Breast epithelium (tissue), 4 donors: ENCODE data around the gene RPSA. TPM values are rescaled to one million over a fixed set of nuclear protein-coding genes. Genes with fewer than 3 reads are reported as not detected.
"Not testable (repeated sequence)": the region's sequence is repeated elsewhere in the genome, so short reads cannot be mapped to it uniquely, and the experiment has no call there.

ENCODE experiments used
- DNase-seq, 2 donors: peaks; one replicate each; pipeline ENCODE4 v3.0.0-alpha.2; 2019; ENCODE audit warnings: low spot score in 2 of 2
- H3K27ac ChIP-seq, 2 donors: fragments of 200-600 bp; sonication (generic) in 1 of 2; one replicate each; pipeline ENCODE4 v1.5.1; 2016 to 2019; ENCODE audit warnings: mild to moderate bottlenecking in 1 of 2
- H3K27me3 ChIP-seq, 2 donors: fragments of 200-600 bp; sonication (generic) in 1 of 2; one replicate each; pipeline versions ENCODE4 v1.5.1 to v1.6.0; 2017 to 2019; ENCODE audit warnings: control low read depth in 1 of 2, mild to moderate bottlenecking in 1 of 2
- H3K36me3 ChIP-seq: fragments of 200-600 bp; one replicate; pipeline ENCODE4 v1.5.1; 2019
- H3K4me1 ChIP-seq, 2 donors: fragments of 200-600 bp; sonication (generic); one replicate each; pipeline ENCODE4 v1.5.1; 2016 to 2019; ENCODE audit warnings: control low read depth in 1 of 2
- H3K4me3 ChIP-seq, 3 donors: fragments of 200-600 bp; sonication (generic); 1 replicate in 2 of 3; 2 replicates in 1 of 3; pipeline ENCODE4 v1.5.1; 2016 to 2019; ENCODE audit warnings: mild to moderate bottlenecking in 3 of 3, moderate library complexity in 2 of 3
- H3K9me3 ChIP-seq, 2 donors: fragments of 200-600 bp; sonication (generic) in 1 of 2; one replicate each; pipeline ENCODE4 v1.5.1; 2016 to 2019; ENCODE audit warnings: control low read depth in 1 of 2
- POLR2A ChIP-seq: fragments of 450-650 bp; IDR thresholded peaks from one replicate; pipeline ENCODE4 v1.6.1; 2016; ENCODE audit warnings: antibody characterized with exemption, mild to moderate bottlenecking, moderate library complexity
- POLR2AphosphoS5 ChIP-seq, 3 donors: sonication (generic); formaldehyde crosslinking; IDR thresholded peaks; one replicate each; pipeline ENCODE4 v1.6.1; 2017; ENCODE audit warnings: antibody characterized with exemption in 3 of 3
- intact Hi-C: fragments of 100-400 bp; cut with DNase I; formaldehyde crosslinking; loops from one replicate; pipeline ENCODE4 v1.15.1; 2023; ENCODE audit warnings: low total_unique reads
- total RNA-seq, 3 donors: library from RNA; depleted of rRNA; stranded (reverse); fragments of >200 nt; gene quantifications; one replicate each; pipeline ENCODE4 v1.1.0, GENCODE V29; 2016
- TF ChIP-seq, protein P1 (sequence below), 3 donors: fragments of 450-650 bp; IDR thresholded peaks; one replicate each; pipeline ENCODE4 v1.5.1; 2016 to 2017; ENCODE audit warnings: antibody characterized with exemption in 3 of 3, mild to moderate bottlenecking in 3 of 3, moderate library complexity in 3 of 3

The RPSA gene
- total RNA-seq: 1,000 to 10,000 TPM in 2 of 3 donors, 100 to 1,000 TPM in 1; 852 to 1,731 (median 1,290) TPM

DNA sequence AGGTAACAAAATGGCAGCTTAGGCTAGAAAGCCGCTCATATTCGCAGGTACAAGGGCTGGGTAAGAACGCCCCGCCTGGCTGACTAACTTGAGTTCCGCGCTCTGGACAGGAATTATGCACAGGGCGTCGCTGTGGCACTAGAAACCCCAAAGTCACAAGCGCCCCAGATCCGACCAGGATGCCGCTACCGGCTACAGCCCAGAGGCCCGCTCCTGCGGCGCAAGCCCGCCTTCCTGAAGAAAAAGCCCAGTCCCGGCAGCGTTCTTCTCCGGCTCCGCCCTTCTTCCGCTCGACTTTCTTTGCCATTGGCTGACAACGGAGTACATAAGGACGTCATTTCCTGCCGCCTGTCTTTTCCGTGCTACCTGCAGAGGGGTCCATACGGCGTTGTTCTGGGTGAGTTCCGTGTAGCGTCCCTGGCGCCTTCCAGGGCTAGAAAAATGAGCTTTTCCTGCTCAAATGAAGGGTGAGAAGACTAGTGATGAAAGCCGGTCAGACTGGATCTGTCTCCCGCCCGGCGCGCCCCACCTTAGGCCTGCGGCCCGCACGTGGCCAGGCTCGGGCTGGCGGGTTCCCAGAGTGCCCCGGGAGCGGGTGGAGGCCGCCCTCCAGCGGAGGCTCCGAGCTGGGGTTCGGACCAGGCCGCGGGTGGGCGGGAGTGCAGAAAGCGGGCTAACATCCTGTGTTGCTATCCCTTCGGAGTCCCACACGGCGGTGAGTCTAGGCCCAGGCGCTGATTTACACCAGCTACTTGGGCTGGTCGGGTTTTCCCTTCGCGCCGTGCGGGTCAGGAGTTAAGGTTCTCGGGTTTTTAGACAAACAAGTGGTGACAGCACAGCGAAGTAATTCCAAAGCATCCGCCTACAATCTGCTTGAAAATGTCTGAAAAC is at the start of gene RPSA:
RPSA (plus strand) TSS at position 353 of the 891 bp plus-strand sequence. CDS start 934 bp downstream, outside the sequence.
- DNase-seq: peak; percentile 92 to 95
- Histone ChIP-seq H3K4me3 (peak within 1 kb of the TSS; percentile 84 to 95 (median 94)), H3K9me3 (no peaks in the 10 kb centered on the region), H3K27ac (peak within 1 kb of the TSS; percentile 85 to 91), H3K4me1 (no peaks in the 10 kb centered on the region), H3K27me3 (no peaks in the 10 kb centered on the region), H3K36me3 (no peaks in the 10 kb centered on the region)
- TF ChIP-seq POLR2AphosphoS5 (IDR thresholded peaks at IDR 0.05) (peak; percentile 97 to 99 (median 97)), POLR2A (peak; percentile 86)
- TF ChIP-seq, protein P1, sequence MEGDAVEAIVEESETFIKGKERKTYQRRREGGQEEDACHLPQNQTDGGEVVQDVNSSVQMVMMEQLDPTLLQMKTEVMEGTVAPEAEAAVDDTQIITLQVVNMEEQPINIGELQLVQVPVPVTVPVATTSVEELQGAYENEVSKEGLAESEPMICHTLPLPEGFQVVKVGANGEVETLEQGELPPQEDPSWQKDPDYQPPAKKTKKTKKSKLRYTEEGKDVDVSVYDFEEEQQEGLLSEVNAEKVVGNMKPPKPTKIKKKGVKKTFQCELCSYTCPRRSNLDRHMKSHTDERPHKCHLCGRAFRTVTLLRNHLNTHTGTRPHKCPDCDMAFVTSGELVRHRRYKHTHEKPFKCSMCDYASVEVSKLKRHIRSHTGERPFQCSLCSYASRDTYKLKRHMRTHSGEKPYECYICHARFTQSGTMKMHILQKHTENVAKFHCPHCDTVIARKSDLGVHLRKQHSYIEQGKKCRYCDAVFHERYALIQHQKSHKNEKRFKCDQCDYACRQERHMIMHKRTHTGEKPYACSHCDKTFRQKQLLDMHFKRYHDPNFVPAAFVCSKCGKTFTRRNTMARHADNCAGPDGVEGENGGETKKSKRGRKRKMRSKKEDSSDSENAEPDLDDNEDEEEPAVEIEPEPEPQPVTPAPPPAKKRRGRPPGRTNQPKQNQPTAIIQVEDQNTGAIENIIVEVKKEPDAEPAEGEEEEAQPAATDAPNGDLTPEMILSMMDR (IDR thresholded peaks at IDR 0.05): peak in 1 of 3 donors; percentile 6
- intact Hi-C loops: no loop called here

DNA sequence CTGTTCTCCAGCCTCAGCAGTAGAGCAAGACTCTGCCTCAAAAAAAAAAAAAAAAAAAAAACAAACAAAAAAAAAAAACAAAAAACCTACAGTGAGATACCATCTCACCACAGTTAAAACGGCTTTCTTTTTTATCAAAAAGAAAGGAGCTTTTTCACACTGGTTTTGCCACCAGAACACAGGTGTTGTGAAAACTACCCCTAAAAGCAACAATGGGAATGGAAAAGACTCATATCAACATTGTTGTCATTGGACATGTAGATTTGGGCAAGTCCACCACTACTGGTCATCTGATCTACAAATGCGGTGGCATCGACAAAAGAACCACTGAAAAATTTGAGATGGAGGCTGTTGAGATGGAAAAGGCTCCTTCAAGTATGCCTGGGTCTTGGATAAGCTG is 48.2 kb upstream of the RPSA start:
- no peaks in the 10 kb centered on the region for H3K27me3 ChIP-seq
- no peaks in the 10 kb centered on the region for H3K4me1 ChIP-seq
- intact Hi-C loops: no loop called here
- no peak overlapping the region for H3K4me3 ChIP-seq
- no peak for DNase-seq
- no peaks in the 10 kb centered on the region for H3K9me3 ChIP-seq
- H3K36me3 ChIP-seq: no peaks in the 10 kb centered on the region
- TF ChIP-seq POLR2AphosphoS5 (IDR thresholded peaks at IDR 0.05) (no peak), POLR2A (no peak)
- TF ChIP-seq, protein P1 (IDR thresholded peaks at IDR 0.05): no peak
- H3K27ac ChIP-seq: no peak overlapping the region

DNA sequence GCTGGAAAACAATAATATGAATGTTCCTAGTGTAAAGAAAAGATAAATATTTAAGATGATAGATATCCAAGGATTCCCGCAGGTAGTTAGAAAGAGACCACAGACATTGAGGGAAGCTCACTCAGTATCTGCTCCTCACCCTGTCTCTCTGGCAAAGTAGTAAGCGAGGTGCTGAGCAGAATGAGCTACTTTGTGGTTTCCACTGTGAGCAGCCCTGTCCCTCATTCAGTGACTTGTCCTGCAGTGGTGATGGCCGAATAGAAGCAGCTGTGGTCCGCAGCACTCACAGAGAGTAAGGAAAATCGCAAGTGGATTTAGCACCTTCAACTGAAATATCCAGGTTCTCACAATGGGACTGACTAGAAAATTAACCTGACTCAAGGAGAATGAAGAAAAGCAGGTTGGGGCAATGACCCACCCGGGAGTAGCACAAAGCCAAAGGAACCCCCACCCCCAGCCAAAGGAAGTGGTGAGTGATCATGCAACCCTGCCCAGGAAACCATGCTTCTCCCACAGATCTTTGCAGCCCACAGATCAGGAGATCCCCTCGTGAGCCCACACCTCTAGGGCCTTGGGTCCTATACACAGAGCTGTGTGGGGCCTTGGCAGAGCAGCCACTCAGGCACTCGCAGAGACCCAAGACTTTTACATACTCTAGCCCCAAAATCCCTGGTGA is 45.1 kb upstream of the RPSA start:
- intact Hi-C loops: no loop called here
- no peaks in the 10 kb centered on the region for H3K9me3 ChIP-seq
- DNase-seq: no peak

DNA sequence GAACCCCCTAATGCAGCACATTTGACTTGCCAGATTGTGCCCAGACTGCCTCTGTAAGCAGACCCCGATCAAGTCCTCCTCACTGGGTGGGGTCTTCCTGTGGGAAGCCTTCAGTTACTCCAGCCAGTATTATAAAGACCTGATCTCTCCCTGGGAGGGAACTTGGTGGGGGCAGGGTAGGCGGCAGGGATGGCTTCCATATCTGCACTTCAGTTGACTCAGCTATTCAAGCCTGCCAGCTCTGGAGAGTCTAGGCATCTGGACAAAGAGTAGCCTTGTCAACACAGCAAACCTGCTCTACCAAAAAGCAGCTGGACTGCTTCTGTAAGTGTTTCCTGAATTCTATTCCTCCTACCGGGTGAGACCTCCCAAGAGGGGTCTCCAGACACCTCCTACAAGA is 44.3 kb upstream of the RPSA start:
- H3K36me3 ChIP-seq: no peaks in the 10 kb centered on the region
- no peak overlapping the region for H3K27ac ChIP-seq
- DNase-seq: no peak
- H3K27me3 ChIP-seq: no peaks in the 10 kb centered on the region
- H3K4me1 ChIP-seq: no peaks in the 10 kb centered on the region
- no peak for TF ChIP-seq POLR2A
- TF ChIP-seq POLR2AphosphoS5 (IDR thresholded peaks at IDR 0.05): no peak
- TF ChIP-seq, protein P1 (IDR thresholded peaks at IDR 0.05): no peak
- no peaks in the 10 kb centered on the region for H3K9me3 ChIP-seq
- no peak overlapping the region for H3K4me3 ChIP-seq
- intact Hi-C loops: no loop called here

More for the DNA sequence above, 45.1 kb upstream of the RPSA start:
- TF ChIP-seq, protein P1 (IDR thresholded peaks at IDR 0.05): no peak
- no peak for TF ChIP-seq POLR2AphosphoS5 (IDR thresholded peaks at IDR 0.05)
- TF ChIP-seq POLR2A: no peak
- H3K36me3 ChIP-seq: no peaks in the 10 kb centered on the region
- H3K4me3 ChIP-seq: no peak overlapping the region
- no peaks in the 10 kb centered on the region for H3K4me1 ChIP-seq
- no peaks in the 10 kb centered on the region for H3K27me3 ChIP-seq
- H3K27ac ChIP-seq: no peak overlapping the region

DNA sequence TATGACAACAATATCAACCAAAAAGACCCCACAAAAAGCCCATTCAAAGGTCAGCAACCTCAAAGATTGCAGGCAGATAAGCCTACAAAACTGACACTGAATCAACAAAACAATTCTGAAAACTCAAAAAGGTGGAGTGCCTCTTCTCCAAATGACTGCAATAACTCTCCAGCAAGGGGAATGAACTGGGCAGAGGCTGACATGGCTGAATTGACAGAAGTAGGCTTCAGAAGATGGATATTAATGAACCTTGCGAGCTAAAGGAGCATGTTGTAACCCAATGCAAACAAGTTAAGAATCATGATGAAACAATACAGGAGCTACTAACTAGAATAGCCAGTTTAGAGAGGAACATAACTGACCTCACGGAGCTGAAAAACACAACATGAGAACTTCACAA is 43.7 kb upstream of the RPSA start:
- TF ChIP-seq, protein P1 (IDR thresholded peaks at IDR 0.05): no peak
- TF ChIP-seq POLR2A: no peak

DNA sequence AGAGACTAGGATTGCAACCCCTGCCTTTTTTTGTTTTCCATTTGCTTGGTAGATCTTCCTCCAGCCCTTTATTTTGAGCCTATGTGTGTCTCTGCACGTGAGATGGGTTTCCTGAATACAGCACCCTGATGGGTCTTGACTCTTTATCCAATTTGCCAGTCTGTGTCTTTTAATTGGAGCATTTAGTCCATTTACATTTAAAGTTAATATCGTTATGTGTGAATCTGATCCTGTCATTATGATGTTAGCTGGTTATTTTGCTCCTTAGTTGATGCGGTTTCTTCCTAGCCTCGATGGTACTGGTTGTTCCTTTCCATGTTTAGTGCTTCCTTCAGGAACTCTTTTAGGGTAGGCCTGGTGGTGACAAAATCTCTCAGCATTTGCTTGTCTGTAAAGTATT is 36.1 kb upstream of the RPSA start:
- H3K27me3 ChIP-seq, H3K4me1 ChIP-seq, DNase-seq, H3K9me3 ChIP-seq, intact Hi-C loops, H3K36me3 ChIP-seq, H3K27ac ChIP-seq, H3K4me3 ChIP-seq: not testable (repeated sequence)

More for the DNA sequence above, 43.7 kb upstream of the RPSA start:
- H3K9me3 ChIP-seq: no peaks in the 10 kb centered on the region
- intact Hi-C loops: no loop called here
- no peaks in the 10 kb centered on the region for H3K27me3 ChIP-seq
- no peak for DNase-seq
- H3K36me3 ChIP-seq: no peaks in the 10 kb centered on the region
- H3K4me1 ChIP-seq: no peaks in the 10 kb centered on the region
- H3K4me3 ChIP-seq: no peak overlapping the region
- no peak overlapping the region for H3K27ac ChIP-seq
